Keratinocyte (primary cell): Measurements from ENCODE around the gene HSD11B2. TPM values are rescaled to one million over a fixed set of nuclear protein-coding genes. Genes with fewer than 3 reads are reported as not detected.

Source experiments
- DNase-seq: peaks from one replicate; pipeline ENCODE4 v3.0.0-alpha.2; 2011; ENCODE audit warnings: low read depth, missing footprints, low spot score
- FAIRE-seq: peaks from 2 replicates; lab custom pipeline; 2011; peaks lifted over from hg19 to GRCh38; lab: Jason Lieb, UNC
- H2AFZ ChIP-seq: 2 replicates; pipeline ENCODE4 v1.6.0; 2012; ENCODE audit warnings: low read length, control low read depth, inconsistent platforms; ENCODE audit not compliant: control insufficient read depth
- H3K27ac ChIP-seq: 2 replicates; pipeline ENCODE4 v1.5.1; 2011; ENCODE audit warnings: low read length; ENCODE audit not compliant: control insufficient read depth, insufficient read depth
- H3K27me3 ChIP-seq: 3 replicates; pipeline ENCODE4 v1.6.0; 2011; ENCODE audit warnings: low read length; ENCODE audit not compliant: control insufficient read depth, insufficient read depth; ENCODE audit errors: extremely low read depth
- H3K36me3 ChIP-seq, 2 experiments: 2 replicates in 1 of 2; 3 replicates in 1 of 2; pipeline ENCODE4 v1.5.1; 2011; ENCODE audit warnings: low read length in 2 of 2, mild to moderate bottlenecking in 1 of 2; ENCODE audit not compliant: control insufficient read depth in 2 of 2, insufficient read depth in 2 of 2; ENCODE audit errors: extremely low read depth in 1 of 2
- H3K4me1 ChIP-seq: 3 replicates; pipeline ENCODE4 v1.5.1; 2011; ENCODE audit warnings: low read length; ENCODE audit not compliant: control insufficient read depth, insufficient read depth; ENCODE audit errors: extremely low read depth
- H3K4me2 ChIP-seq: 3 replicates; pipeline ENCODE4 v1.6.0; 2011; ENCODE audit warnings: low read depth, low read length; ENCODE audit not compliant: control insufficient read depth, insufficient read depth; ENCODE audit errors: extremely low read depth
- H3K4me3 ChIP-seq, 3 experiments: fragments of 200-600 bp in 1 of 3; sonication (generic) in 1 of 3; 2 replicates in 2 of 3; 3 replicates in 1 of 3; pipeline ENCODE4 v1.5.1; 2011 to 2016; ENCODE audit warnings: low read length in 3 of 3, mild to moderate bottlenecking in 3 of 3, control low read depth in 2 of 3, inconsistent platforms in 1 of 3, low read depth in 1 of 3, mixed read lengths in 1 of 3, mixed run types in 1 of 3, moderate library complexity in 1 of 3; ENCODE audit not compliant: control insufficient read depth in 2 of 3, insufficient read depth in 2 of 3; ENCODE audit errors: extremely low read depth in 1 of 3
- H3K79me2 ChIP-seq: 2 replicates; pipeline ENCODE4 v1.6.0; 2012; ENCODE audit warnings: low read length; ENCODE audit not compliant: control insufficient read depth, insufficient read depth
- H3K9ac ChIP-seq: 3 replicates; pipeline ENCODE4 v1.6.0; 2011; ENCODE audit warnings: low read length; ENCODE audit not compliant: control insufficient read depth, insufficient read depth; ENCODE audit errors: extremely low read depth
- H3K9me1 ChIP-seq: 3 replicates; pipeline ENCODE4 v1.6.0; 2011; ENCODE audit warnings: low read length; ENCODE audit not compliant: control insufficient read depth, insufficient read depth; ENCODE audit errors: extremely low read depth
- H3K9me3 ChIP-seq: 2 replicates; pipeline ENCODE4 v1.5.1; 2012; ENCODE audit warnings: low read depth, low read length; ENCODE audit not compliant: control insufficient read depth
- H4K20me1 ChIP-seq: 3 replicates; pipeline ENCODE4 v1.6.0; 2011; ENCODE audit warnings: low read length; ENCODE audit not compliant: control insufficient read depth, insufficient read depth; ENCODE audit errors: extremely low read depth
- CTCF ChIP-seq, 3 experiments: IDR thresholded peaks in 1 of 3; conservative IDR thresholded peaks in 1 of 3; optimal IDR thresholded peaks in 1 of 3; 2 replicates in 2 of 3; 3 replicates in 1 of 3; pipeline versions ENCODE3 to v1.5.1; 2011; ENCODE audit warnings: low read length in 3 of 3, mild to moderate bottlenecking in 3 of 3, moderate library complexity in 2 of 3, control low read depth in 1 of 3, inconsistent platforms in 1 of 3; ENCODE audit not compliant: insufficient read depth in 2 of 3; ENCODE audit errors: extremely low read depth in 1 of 3
- EZH2 ChIP-seq: IDR thresholded peaks from one replicate; pipeline ENCODE4 v1.6.1; 2012; ENCODE audit warnings: inconsistent platforms, mild to moderate bottlenecking, low read length, moderate library complexity
- dilution Hi-C: fragments of 300-500 bp; cut with MboI; formaldehyde crosslinking; loops from one replicate; pipeline ENCODE4 v1.7.0; 2020; ENCODE audit warnings: low sequenced_read_pairs; ENCODE audit not compliant: extremely low pct_ligation_motif_present
- polyA plus RNA-seq, 5 experiments: library from polyadenylated mRNA; depleted of rRNA in 3 of 5; stranded (reverse) in 3 of 5; stranded (forward) in 1 of 5; unstranded in 1 of 5; fragments of >200 nt; gene quantifications; 1 replicate in 1 of 5; 2 replicates in 3 of 5; 3 replicates in 1 of 5; pipeline versions ENCODE4 v1.2.1 to v1.2.3, GENCODE V29; 2011 to 2012; ENCODE audit warnings: missing spikeins in 2 of 5, low read depth in 1 of 5, low replicate concordance in 1 of 5

Gene HSD11B2
- polyA plus RNA-seq, 1 donor (not counting 4 experiments of a cell fraction or from before 2014, with no cell fraction given), result 0.93 TPM

- Histone ChIP-seq H3K9me1 (no peaks in the 10 kb centered on the region), H4K20me1 (no peaks in the 10 kb centered on the region), H3K4me1 (peaks cover 19% of the 10 kb centered on the region), H3K36me3 (no peaks in the 10 kb centered on the region), H3K4me2 (peak overlapping the region; percentile 71), H3K27ac (no peak overlapping the region), H3K4me3 (no peak overlapping the region), H3K9me3 (no peaks in the 10 kb centered on the region), H2AFZ (no peak overlapping the region), H3K9ac (no peak overlapping the region), H3K27me3 (peaks cover 25% of the 10 kb centered on the region), H3K79me2 (no peaks in the 10 kb centered on the region)
- DNase-seq (no peak), FAIRE-seq (no peak)
- no peak for TF ChIP-seq EZH2
- no peak for TF ChIP-seq CTCF (optimal IDR thresholded peaks at IDR 0.05 in 1 of 3, IDR thresholded peaks at IDR 0.05 in 1 of 3, conservative IDR thresholded peaks at IDR 0.05 in 1 of 3; ENCODE audit: extremely low read depth in 1 of 3, insufficient read depth in 2 of 3, low read length in 3 of 3)
- dilution Hi-C loops, result no loop called here
Measured at GRCh38 chr16:67392301-67393059, 38.4 kb upstream of the HSD11B2 start.

GRCh38 chr16:67393111-67393787, 37.7 kb upstream of the HSD11B2 start, which contains the start of gene TPPP3:
TSS of gene TPPP3 (minus strand) at chr16:67393498. CDS start at chr16:67391111, 2,387 bp downstream.
- Histone ChIP-seq H3K4me3 (no peak within 1 kb of the TSS), H3K27me3 (peaks cover 25% of the 10 kb centered on the region), H3K4me1 (peaks cover 26% of the 10 kb centered on the region), H3K9me1 (no peaks in the 10 kb centered on the region), H3K9ac (peak within 1 kb of the TSS; percentile 22), H3K9me3 (no peaks in the 10 kb centered on the region), H4K20me1 (no peaks in the 10 kb centered on the region), H3K27ac (no peak within 1 kb of the TSS), H3K4me2 (peak within 1 kb of the TSS; percentile 71), H2AFZ (peak within 1 kb of the TSS; percentile 33), H3K79me2 (no peaks in the 10 kb centered on the region), H3K36me3 (no peaks in the 10 kb centered on the region)
- no peak for DNase-seq
- no peak for FAIRE-seq
- dilution Hi-C loops, result no loop called here
- TF ChIP-seq EZH2 (no peak), CTCF (optimal IDR thresholded peaks at IDR 0.05 in 1 of 3, IDR thresholded peaks at IDR 0.05 in 1 of 3, conservative IDR thresholded peaks at IDR 0.05 in 1 of 3; ENCODE audit: extremely low read depth in 1 of 3, insufficient read depth in 2 of 3, low read length in 3 of 3) (peak; percentile 54 to 73 (median 56))
